Glomerular visceral epithelial cell (primary cell): ENCODE data around the gene LDLRAP1.
A peak's percentile ranks its signal among the peaks of the same experiment; 100 is the strongest.

ENCODE experiments used
- DNase-seq: peaks from one replicate; pipeline ENCODE4 v3.0.0-alpha.2; 2016; ENCODE audit errors: extremely low spot score

LDLRAP1 gene

DNA sequence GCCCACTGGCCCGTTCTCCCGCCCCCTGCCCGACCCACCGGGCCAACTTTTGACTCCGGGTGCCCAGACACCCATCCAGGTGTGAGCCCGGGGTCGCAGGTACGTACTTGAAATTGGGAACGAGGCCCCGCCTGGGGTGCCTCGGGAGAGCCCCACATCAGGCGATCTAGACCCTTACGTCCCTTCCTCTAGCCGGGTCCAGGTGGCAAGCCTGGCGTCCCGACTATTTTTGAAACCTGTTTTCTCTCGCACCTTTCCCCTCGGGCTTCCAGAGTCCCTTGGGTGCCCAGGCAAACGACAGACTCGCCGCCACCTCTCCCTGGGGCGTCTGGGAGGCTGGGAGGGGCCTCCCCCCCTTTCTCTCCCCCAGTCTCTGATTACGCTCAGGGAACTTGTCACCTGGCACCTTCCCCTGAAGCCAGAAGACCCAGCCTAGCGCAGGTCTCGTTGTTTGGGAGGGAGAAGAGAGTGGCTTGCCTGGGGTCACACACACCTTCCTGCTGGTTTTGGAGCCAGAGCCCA is 898 bp downstream of the LDLRAP1 start:
- DNase-seq: no peak

DNA sequence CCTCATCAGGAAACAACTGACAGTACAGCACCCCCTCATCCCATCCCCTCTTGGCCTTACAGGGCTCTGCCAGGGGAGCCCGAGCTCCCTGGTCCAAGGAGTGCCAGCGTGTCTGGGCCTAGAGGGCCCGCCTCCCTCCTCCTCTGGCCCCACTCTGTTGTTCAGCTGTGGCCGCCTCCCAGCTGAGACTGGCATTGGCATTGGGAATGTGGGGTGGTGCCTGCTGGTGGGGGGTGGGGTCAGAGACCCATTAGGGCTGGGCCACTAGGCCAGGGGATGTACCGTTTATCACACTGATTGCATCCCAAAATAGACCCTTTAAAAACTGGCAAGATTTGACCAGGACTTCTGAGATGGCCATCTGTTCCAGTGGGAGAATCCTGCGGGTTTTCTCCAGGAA is 1.4 kb downstream of the LDLRAP1 start:
- peak; percentile 55 for DNase-seq

DNA sequence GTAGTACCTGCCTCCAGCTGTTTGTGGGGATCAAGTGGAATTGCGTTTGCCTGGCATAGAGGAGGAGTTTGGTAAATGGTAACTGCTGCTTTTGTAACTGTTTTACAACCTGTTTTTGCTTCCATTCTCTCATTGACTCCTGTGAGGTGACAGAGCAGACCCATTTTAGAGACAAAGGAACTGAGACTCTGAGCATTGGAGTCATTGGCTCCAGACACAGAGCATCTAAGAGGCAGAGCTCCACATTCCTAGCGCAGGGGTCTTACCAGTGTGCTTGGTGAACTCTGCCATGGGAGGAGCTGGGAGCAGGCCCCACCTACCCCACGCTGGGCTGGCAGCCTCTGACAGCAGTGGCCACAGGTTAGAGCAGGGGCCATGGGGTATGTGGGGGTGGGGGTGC is 2.4 kb downstream of the LDLRAP1 start:
- no peak for DNase-seq

DNA sequence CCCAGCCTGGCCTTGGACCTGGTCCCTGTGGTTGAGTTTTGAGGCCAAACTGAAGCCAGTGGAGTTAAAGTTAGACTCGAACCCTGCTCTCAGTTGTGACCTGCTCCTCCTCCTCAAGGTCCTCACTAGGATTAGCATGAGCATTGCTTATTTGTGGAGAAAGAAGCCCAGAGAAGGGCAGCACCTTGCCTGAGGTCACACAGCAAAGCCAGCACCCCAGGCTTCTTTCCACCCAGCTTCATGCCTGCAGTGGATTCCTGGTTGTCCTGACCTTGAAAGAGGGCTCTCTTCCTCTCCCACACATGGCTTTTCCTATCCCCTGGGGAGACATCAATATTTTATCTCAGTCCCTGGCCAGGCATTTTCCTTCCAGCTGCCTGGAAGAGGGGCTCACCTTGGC is 2.8 kb downstream of the LDLRAP1 start:
- DNase-seq: no peak

DNA sequence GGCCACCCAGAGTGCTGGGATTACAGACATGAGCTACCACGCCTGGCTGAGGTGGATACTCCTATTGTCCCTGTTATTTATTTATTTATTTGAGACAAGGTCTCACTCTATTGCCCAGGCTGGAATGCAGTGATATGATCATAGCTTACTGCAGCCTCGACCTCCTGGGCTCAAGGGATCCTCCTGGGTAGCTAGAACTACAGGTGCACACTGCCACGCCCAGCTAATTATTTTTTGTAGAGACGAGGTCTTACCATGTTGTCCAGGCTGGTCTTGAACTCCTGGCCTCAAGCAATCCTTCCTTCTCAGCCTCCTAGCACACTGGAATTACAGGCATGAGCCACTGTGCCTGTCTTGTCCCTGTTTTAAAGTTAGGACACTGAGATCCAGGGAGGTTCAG is 5.2 kb downstream of the LDLRAP1 start:
- no peak for DNase-seq

DNA sequence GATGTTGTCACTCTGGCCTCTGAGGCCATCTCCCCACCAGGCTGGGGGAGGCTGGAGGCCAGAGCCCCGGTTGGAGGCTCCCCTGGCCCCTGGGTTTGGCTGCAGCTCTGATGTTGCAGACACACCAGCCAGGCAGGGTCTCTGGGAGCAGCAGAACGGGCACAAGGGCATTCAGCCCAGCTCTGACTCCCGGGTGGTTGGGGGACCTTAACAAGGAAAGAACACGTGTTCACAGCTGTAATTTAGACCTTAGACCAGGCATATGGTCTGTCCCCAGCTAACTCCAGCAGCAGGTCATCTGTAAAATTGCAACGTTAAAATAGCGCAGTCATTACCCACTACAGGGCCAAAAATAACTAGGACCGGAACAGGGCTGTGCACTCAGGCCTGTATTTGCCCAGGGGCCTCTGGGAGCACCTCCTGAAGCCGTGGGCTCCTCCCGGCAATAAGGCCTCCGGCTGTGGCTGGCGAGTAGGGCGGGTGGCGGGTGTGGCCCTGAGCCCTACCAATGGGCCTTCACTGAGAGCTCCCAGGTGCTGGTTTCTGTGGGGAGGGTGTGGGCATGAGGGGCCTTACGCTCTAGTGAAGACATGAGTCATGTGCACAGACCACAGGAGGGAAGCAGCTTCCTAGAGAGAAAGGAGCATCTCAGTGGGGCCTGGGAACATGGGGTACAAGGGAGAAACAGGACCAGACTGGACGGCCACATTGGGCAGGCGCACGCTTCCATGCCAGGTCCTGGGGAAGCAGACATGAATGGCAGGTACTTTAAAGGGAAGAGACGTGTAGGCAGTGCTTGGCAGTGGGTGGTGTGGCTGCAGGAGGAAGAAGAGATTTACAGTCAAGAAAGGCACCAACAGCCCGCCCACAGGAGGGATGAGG is 6.1 kb downstream of the LDLRAP1 start:
- peak; percentile 94 for DNase-seq

DNA sequence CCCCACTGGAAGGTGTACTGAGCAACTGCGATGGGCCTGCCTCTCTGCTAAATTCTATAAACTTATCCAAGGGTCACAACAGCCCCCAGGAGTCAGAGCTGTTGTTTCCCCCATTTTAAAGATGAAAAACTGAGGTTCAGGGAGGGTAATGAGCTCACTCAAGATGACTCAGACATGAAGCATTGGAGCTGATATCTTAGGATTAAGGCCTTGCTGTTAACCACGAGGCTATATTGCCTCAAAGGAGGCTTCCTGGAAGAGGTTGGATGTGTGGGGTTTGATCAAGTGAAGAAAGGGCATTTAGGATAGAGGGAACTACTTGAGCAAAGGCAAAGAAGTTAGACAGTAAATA is 6.7 kb downstream of the LDLRAP1 start:
- peak; percentile 38 for DNase-seq

DNA sequence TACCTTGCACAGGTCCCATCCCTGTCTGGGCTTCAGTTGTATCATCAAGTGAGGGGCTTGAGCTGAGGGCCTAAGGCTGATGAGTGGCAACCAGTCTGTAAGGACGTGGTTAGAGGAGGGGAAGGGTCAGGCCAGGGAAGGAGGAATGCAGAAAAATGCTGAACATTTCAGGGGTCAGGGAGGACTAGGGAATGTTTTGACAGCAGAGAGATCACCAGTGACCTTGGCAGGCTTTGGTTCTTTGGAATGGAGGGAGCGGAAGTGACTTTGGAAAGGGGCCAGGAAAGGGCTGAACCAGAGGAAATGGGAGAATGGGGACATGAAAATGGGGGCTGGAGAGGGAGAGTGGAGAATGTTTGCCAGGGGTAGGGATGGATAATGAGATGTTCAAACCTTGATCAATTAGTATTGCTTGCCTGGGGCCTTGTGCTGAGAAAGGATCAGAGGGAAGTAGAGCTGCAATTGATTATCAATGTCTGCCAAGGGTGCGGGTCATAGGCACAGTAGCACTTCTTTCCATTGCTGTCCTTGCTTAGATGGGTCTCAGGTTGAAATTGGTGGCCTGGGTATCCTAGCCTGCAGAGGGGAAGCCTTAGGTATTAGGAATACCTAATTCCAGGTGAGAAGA is 7.4 kb downstream of the LDLRAP1 start:
- no peak for DNase-seq

DNA sequence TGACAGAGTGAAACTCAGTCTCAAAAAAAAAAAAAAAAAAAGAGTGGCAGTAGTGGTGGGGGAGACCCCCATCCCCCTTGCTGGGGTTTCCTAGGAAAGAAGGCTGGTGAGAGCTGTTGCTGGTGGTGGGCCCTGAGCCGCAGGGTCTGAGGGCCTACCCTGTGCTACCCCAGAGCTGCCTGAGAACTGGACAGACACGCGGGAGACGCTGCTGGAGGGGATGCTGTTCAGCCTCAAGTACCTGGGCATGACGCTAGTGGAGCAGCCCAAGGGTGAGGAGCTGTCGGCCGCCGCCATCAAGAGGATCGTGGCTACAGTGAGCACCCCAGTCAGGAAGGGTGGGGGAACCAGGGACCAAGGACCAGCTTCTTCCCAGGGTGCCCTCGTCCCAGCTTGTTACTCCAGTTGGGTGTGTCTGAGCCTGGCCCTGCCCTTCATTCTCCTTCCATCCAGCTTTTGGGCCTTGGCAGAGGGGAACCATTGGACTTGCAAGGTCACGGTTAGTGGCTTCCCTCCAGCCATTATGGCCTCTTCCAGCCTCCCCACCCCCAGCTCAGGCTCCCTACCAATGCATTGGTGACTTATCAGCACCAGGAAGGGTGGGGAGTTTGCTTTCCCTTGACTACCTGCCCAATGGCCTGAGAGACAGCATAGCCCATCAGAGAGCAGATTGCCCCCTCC is 10.5 kb downstream of the LDLRAP1 start:
- no peak for DNase-seq

DNA sequence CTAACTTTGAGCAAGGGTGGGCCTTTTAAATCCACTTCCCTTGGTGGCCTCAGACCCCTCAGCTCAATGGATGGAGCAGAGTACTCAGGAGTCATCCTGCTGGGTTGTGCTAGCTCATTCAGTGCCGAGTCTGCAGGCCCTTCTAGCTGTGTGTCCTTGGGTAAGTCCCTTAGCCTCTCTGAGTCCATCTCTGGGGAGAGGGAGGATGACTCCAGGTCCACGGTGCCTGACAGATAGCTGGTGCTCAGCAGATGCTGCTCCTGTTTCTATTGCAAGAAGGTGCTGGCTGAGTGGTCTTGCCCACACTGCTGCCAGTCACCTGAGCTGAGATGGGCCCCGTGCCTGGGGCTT is 11.0 kb downstream of the LDLRAP1 start:
- DNase-seq: no peak

DNA sequence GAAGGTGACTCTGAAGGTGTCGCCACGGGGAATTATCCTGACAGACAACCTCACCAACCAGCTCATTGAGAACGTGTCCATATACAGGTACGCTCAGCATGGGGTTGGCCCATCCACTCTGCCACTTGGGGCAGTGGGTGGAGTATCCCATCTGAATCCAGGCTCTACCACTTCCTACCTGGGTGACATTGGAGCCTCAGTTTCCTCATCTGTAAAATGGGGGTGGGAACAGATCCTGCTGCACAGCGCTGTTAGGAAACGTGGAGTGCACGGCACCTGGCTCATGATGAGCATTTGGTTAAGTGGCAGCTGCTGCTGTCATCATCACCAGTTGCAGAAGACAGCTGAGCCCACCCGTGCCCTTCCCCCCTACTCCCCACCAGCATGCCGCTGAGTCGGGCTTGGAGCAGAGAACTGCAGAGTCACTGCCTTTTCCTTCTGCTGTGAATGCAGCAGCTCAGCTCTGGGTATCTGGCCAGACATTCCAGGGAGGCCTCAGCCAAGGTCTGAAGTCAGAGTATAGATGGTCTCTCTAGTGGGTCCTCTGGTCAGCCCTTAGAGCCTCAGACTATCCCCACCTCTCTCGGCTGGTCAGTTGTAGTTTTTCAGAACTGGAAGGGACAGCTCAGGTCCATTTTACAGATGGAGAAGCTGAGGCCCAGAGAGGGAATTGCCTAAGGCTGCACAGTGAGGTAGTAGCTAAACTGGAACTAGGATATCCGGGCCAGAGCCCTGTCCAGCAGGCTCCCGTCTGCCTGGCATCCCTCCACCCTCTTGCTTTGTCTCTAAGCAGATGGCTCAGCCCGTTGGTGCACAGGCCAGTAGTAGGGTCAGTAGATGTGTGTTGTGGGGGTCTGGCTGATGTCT is 11.7 kb downstream of the LDLRAP1 start:
- no peak for DNase-seq

DNA sequence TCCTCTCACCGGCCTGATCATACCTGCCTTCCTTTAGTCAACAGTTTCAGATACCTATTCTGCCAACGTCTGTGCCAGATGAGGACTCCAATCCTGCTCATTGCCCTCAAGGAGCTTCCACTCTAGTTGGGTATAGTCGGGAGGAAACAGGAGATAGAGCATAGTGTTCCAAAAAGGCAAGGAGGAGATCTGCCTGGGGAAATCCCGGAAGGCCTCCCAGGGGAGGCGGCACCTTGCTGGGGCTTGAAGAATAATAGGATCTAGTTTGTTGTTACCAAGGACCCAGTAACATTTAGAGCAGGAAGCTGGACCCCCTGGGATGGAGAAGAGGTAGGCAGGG is 12.3 kb downstream of the LDLRAP1 start:
- DNase-seq: no peak

DNA sequence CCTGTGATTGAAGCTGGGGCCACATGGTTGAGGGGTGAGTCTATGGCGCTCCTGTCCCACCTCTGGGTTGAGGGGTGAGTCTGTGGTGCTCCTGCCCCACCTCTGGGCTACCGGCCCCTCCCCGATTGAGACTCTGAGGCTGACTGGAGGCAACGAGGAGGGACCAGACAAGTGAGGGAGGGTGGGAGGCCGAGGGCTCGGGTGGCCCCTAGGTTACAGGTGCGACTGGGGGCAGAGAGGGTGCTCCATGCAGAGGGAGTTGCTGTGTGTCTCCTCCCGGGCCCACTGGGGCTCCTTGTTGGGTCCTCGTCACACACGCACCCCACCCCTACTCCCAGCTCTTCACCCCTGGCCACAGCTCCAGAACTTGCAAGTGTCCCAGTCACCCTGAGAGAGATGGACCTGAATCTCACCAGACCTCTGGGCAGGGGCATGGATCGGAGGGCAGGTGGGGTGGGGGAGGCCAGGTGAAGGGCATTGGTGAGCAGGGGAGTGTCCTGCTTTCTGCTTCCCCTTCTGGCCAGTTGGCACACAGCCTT is 12.8 kb downstream of the LDLRAP1 start:
- no peak for DNase-seq

DNA sequence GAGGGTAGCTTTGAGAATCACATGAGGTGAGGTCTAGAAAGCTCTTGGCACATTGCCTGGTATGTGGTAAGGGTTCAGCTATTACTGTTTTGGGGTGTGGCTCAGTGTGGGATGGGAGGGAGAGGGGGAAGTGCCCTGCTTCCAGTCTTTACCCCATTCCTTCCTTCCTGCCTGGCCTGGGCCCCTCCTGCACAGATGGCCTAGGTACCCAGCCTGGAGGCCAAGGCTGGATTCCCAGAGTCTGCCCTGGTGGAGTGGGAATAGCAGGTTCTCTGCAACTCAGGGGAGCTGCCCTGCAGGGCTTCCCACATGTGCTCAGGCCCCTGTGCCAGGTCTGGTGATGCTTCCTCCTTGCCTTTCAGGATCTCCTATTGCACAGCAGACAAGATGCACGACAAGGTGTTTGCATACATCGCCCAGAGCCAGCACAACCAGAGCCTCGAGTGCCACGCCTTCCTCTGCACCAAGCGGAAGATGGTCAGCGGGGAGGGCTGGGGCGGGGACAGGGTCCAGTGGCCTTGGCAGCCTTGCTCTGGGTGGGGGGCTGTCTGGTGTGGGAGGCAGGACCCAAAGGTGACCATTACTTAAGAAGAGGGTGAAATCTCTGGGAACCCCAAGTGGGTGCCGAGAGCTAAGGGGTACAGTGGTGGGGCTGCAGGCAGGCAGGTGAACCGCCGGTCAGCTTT is 13.5 kb downstream of the LDLRAP1 start:
- peak; percentile 75 for DNase-seq

DNA sequence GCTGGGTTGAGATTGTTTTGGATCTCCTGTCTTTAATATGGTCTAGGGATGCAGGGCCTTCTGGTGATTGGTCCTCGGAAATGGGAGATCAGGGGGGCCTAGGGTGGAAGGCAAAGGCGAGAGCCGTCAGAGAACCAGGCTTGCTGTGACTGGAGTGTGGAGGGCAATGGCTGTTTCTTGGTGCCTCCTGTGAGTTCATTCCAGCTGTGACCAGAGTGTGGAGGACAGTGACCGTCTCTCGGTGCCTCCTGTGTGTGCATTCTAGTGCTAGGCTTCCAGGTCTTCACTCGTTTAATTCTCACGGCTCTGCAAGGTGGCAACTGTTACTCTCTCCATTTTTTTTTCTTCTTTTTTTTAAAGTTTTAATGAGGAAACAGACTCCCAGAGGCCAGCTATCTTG is 14.1 kb downstream of the LDLRAP1 start:
- DNase-seq: no peak

DNA sequence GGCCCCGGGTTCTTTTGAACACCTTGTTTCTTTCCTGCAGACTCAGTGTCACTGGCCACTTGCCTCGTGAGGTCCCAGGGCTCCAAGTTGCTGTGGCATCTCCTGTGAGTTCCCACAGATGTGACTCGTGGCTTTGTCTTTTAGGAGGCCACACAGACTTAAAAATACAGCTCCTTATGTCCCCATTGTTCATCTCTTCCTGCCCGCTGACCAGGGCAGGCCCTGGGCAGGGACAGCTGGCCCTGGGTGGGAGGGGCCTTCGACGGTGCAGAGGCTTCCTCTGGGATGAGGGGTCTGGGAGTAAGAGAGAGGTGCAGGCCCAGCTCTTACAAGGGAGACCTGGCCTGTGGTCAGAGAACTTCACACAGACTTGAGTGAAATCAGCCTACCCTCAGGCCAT is 15.6 kb downstream of the LDLRAP1 start:
- no peak for DNase-seq

DNA sequence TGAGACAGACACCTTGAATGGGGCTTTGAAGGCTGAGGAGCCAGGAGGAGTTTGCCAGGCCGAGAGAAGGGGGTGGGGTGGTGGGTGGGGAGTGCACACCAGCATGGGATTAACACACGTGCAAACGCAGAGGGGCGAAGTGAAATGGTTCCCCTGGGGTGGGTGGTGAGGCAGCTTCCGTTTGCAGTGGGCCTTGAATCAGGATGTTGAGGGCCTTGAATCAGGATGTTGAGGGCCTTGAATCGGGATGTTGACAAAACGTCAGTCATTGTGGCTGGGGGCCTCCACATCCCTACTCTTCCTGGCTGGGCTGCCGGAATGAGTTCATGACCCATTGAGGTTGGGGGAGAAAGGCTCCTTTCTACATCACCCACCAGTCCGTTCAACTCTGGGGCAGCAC is 16.6 kb downstream of the LDLRAP1 start:
- DNase-seq: no peak

DNA sequence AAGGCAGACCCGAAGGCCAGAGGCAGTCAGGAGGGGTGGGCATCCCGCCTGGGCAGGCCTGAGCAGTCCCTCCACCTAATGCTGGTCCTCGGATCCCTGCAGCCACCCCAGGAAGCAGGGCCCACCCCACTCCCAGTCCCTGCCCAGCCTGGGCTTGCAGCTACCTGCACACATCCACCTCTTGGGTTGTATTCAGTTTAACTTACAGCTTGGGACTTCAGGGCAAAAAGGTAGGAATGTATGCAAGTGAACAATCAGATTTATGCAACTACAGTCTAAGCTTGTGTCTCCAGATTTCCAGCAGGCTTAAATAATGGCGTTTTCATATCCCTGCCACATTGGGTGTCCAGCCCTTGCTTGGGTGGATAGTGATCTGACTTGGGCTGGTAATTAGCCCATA is 17.4 kb downstream of the LDLRAP1 start:
- DNase-seq: no peak

DNA sequence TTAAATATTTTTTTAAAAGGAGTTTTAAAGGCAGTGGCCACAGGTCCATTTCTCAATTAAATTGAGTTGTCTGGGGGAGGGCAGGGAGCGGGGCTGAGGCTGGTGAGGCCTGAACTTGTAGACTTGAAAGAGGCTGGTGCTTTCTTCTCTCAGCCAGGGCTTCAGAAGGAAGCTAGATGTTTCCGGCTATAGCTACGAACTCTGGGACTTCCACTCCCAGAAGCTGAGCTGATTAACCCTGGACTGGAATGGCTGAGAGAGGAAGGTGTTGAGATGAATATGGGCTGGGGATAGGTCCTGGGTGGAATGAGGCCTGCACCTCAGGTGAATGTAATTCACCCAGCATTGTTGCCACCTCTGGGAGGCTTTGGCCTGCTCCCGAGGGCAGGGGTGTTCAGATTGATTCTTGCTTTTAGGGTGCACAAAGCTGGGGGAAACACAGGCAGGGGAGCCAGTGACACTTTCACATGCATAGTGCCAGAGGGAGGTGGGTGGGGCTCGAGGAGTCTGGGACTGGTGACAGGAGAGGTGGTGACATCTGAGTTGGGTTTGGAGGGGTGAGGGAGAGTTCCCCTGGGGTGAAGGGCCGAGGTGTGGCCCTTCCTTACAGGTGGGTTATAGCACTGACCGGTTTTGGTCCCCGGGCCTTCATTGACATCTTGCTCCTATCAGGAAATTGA is 18.2 kb downstream of the LDLRAP1 start:
- no peak for DNase-seq

DNA sequence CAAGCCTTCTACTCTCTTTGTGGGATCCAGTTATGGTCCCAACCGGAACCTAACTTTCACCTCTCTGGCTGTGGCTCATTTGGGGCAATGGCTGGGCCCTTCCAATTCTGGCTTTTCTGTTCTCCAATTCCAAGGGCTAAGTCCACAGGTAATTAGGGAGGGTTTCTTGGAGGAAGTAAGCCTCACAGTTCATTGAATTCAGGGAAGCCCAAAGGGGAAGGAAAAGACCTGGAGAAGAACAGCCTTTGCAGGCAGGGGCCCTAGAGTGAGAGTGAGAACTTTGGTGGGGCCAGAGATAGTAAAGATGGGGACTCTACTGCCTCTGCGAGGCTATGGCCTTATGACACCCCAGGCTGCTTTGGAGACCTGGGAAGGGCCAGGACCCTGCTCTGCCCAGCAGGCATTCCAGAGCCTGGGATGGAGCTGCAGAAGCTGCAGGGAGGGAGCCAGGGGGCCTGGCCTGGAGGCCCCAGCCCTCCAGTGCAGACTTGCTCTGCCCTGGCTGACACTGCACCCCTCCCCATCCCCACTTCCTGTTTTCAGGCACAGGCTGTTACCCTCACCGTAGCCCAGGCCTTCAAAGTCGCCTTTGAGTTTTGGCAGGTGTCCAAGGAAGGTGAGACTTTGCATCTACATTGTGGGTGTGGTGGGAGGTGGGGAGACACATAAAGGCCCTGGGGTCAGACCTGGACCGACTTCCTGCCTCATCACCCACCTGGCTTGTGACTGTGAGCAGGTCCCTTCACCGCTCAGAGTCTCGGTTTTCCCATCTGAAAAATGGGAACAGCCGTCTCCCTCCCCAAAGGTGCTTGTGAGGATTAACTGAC is 18.9 kb downstream of the LDLRAP1 start:
- DNase-seq: no peak
